WTC11 (cell line): ENCODE measurements around the gene BFSP2. TPM values are rescaled to one million over a fixed set of nuclear protein-coding genes. Genes with fewer than 3 reads are reported as not detected.

ENCODE experiments used
- ATAC-seq: fragments of 200-7000 bp; cut with Tn5 transposase; 2 replicates; pipeline ENCODE4 v1.10.0; 2021; ENCODE audit warnings: mild to moderate bottlenecking, moderate library complexity
- CTCF ChIA-PET: fragments of 300-600 bp; sonication (Branson Sonifier 250); formaldehyde crosslinking; loops from one replicate; lab custom pipeline; 2021; ENCODE audit warnings: antibody characterized with exemption; lab: Charles Lee
- POLR2A ChIA-PET: fragments of 350-600 bp; sonication (Branson Sonifier 250); formaldehyde crosslinking; loops from one replicate; lab custom pipeline; 2021; ENCODE audit warnings: antibody characterized with exemption; lab: Charles Lee
- DNase-seq: peaks from one replicate; pipeline ENCODE4 v3.0.0; 2021; ENCODE audit warnings: low spot score
- H3K27ac Mint-ChIP-seq: 2 replicates; pipeline ENCODE4 v1.8.0; 2021; ENCODE audit warnings: mixed read lengths
- H3K27me3 Mint-ChIP-seq: 2 replicates; pipeline ENCODE4 v1.8.0; 2021; ENCODE audit warnings: low read depth, mild to moderate bottlenecking, moderate library complexity, mixed read lengths
- H3K36me3 Mint-ChIP-seq: 2 replicates; pipeline ENCODE4 v1.8.0; 2021; ENCODE audit warnings: mixed read lengths
- H3K4me1 Mint-ChIP-seq: 2 replicates; pipeline ENCODE4 v1.8.0; 2022; ENCODE audit warnings: mixed read lengths
- H3K4me3 Mint-ChIP-seq: 2 replicates; pipeline ENCODE4 v1.8.0; 2021; ENCODE audit warnings: mild to moderate bottlenecking, moderate library complexity, mixed read lengths
- H3K9me3 Mint-ChIP-seq: 2 replicates; pipeline ENCODE4 v1.8.0; 2021; ENCODE audit warnings: mixed read lengths
- ARID4B ChIP-seq: sonication (generic); formaldehyde crosslinking; IDR thresholded peaks from 2 replicates; pipeline ENCODE4 v1.8.0; 2023; ENCODE audit warnings: missing genetic modification reagents, mild to moderate bottlenecking, borderline replicate concordance
- CBFB ChIP-seq: sonication (generic); formaldehyde crosslinking; IDR thresholded peaks from 2 replicates; pipeline ENCODE4 v1.8.1; 2022; ENCODE audit warnings: mild to moderate bottlenecking, low read depth, missing genetic modification reagents
- EMX1 ChIP-seq: fragments of 250-450 bp; sonication (Bioruptor Pico); IDR thresholded peaks from 2 replicates; pipeline ENCODE4 v1.8.0; 2021; ENCODE audit warnings: mild to moderate bottlenecking
- ETV6 ChIP-seq: sonication (generic); formaldehyde crosslinking; IDR thresholded peaks from 2 replicates; pipeline ENCODE4 v1.8.1; 2022; ENCODE audit warnings: mild to moderate bottlenecking, missing genetic modification reagents
- FOXP1 ChIP-seq: sonication (generic); formaldehyde crosslinking; IDR thresholded peaks from 2 replicates; pipeline ENCODE4 v1.8.0; 2022; ENCODE audit warnings: missing genetic modification reagents, mild to moderate bottlenecking, moderate library complexity, borderline replicate concordance
- GRHL2 ChIP-seq: fragments of 250-450 bp; sonication (Bioruptor Pico); IDR thresholded peaks from 2 replicates; pipeline ENCODE4 v1.8.0; 2022; ENCODE audit warnings: mild to moderate bottlenecking, moderate library complexity; ENCODE audit not compliant: insufficient replicate concordance, severe bottlenecking
- JUN ChIP-seq: sonication (generic); formaldehyde crosslinking; IDR thresholded peaks from 2 replicates; pipeline ENCODE4 v1.8.0; 2023; ENCODE audit warnings: mild to moderate bottlenecking, missing genetic modification reagents
- PRDM15 ChIP-seq: sonication (generic); formaldehyde crosslinking; IDR thresholded peaks from 2 replicates; pipeline ENCODE4 v1.8.0; 2022; ENCODE audit warnings: missing genetic modification reagents
- STAT6 ChIP-seq: sonication (generic); formaldehyde crosslinking; conservative IDR thresholded peaks from 2 replicates; pipeline ENCODE4 v1.8.1; 2023; ENCODE audit warnings: mild to moderate bottlenecking, low read depth, missing genetic modification reagents, moderate library complexity
- TEAD4 ChIP-seq: sonication (generic); formaldehyde crosslinking; IDR thresholded peaks from 2 replicates; pipeline ENCODE4 v1.8.0; 2022; ENCODE audit warnings: mild to moderate bottlenecking, missing genetic modification reagents
- ZNF425 ChIP-seq: fragments of 250-450 bp; sonication (Bioruptor Pico); conservative IDR thresholded peaks from 2 replicates; pipeline ENCODE4 v1.9.0; 2021; ENCODE audit warnings: mild to moderate bottlenecking
- total RNA-seq: library from RNA; stranded (reverse); gene quantifications from 3 replicates; pipeline ENCODE4 v1.2.3, GENCODE V29; 2021

The BFSP2 gene
- total RNA-seq, 1 experiment from 2014 or later: not detected

GRCh38 chr3:133512416-133513089 is 112.7 kb downstream of the BFSP2 start (continued):
- TF ChIP-seq STAT6 (CRISPR knock-in tag) (no peak), ZNF425 (no peak), ETV6 (CRISPR knock-in tag) (no peak), CBFB (CRISPR knock-in tag) (no peak), EMX1 (CRISPR knock-in tag) (no peak)

GRCh38 chr3:133514418-133514817 is 114.6 kb downstream of the BFSP2 start:
- Mint-ChIP-seq H3K4me3 (no peak overlapping the region), H3K27ac (no peak overlapping the region), H3K4me1 (no peaks in the 10 kb centered on the region), H3K9me3 (no peaks in the 10 kb centered on the region), H3K36me3 (no peaks in the 10 kb centered on the region), H3K27me3 (no peaks in the 10 kb centered on the region)
- POLR2A ChIA-PET: no interaction called here
- no peak for ATAC-seq
- no peak for DNase-seq
- CTCF ChIA-PET: no interaction called here
- TF ChIP-seq GRHL2 (CRISPR knock-in tag): no peak

GRCh38 chr3:133515127-133515526 is 115.3 kb downstream of the BFSP2 start:
- Mint-ChIP-seq H3K36me3 (no peaks in the 10 kb centered on the region), H3K9me3 (no peaks in the 10 kb centered on the region), H3K4me3 (no peak overlapping the region), H3K27ac (no peak overlapping the region), H3K27me3 (no peaks in the 10 kb centered on the region), H3K4me1 (no peaks in the 10 kb centered on the region)
- TF ChIP-seq TEAD4 (CRISPR knock-in tag) (no peak), EMX1 (CRISPR knock-in tag) (no peak), JUN (CRISPR knock-in tag) (no peak), FOXP1 (CRISPR knock-in tag) (no peak), ARID4B (CRISPR knock-in tag) (no peak), PRDM15 (CRISPR knock-in tag) (no peak)
- ATAC-seq (no peak), DNase-seq (no peak)
- ChIA-PET POLR2A (no interaction called here), CTCF (no interaction called here)
